M059J (cell line): Measurements from ENCODE around the gene LAIR1. TPM values are rescaled to one million over a fixed set of nuclear protein-coding genes. Genes with fewer than 3 reads are reported as not detected.
"Not testable (repeated sequence)": the region's sequence is repeated elsewhere in the genome, so short reads cannot be mapped to it uniquely, and the experiment has no call there.

Source experiments
- DNase-seq: peaks from one replicate; pipeline ENCODE4 v3.0.0-alpha.2; 2012; ENCODE audit warnings: low read depth
- total RNA-seq: library from RNA; depleted of rRNA; stranded (reverse); fragments of >200 nt; shearing (Covaris generic); gene quantifications from 2 replicates; pipeline ENCODE4 v1.2.3, GENCODE V29; 2014; rRNA removed

The LAIR1 gene, protein sequence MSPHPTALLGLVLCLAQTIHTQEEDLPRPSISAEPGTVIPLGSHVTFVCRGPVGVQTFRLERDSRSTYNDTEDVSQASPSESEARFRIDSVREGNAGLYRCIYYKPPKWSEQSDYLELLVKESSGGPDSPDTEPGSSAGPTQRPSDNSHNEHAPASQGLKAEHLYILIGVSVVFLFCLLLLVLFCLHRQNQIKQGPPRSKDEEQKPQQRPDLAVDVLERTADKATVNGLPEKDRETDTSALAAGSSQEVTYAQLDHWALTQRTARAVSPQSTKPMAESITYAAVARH
- total RNA-seq, result 0.15 TPM in 1 of 2 replicates, not detected in the other

DNA sequence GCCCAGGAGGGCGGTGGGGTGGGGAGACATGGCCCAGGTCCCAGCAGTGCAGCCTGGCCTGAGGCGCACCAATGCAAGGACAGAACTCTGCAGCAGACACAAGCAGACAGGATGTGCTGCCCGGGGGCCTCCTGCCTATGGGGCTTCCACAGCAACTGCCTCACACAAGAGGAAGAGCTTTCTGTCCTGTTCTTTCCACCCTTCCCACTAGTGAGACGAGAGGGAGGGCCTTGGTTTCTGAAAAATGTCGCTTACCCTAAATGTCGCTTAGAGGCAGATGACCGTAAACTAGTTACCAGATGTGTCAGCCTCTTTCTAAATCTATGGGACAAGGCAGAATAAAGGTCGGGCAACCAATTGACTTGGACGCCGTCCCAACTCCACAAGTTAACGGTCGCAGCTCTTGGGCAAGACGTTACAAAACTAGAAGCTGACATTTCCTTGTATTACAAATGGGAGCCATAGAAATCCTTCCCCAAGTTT lies at the start of gene LAIR1:
LAIR1 (minus strand) TSS at position 157 of the 483 bp plus-strand sequence; CDS start at position 30, 127 bp downstream.
- DNase-seq, result no peak

DNA sequence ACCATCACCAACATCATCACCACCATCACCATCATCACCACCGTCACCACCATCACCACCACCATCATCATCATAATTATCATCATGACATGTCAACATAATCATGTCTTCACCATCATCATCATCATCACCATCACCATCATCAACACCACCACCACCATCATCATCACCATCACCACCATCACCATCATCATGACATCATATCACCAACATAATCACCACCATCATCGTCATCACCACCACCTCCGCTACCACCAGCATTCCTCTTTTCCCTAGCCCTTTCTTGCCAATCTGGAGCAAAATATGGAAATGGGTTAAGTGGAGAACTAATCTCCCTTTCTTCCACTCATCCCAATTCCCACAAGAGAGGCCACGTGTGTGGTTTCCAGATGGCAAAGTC lies 49.4 kb upstream of the LAIR1 start:
- DNase-seq, result no peak

DNA sequence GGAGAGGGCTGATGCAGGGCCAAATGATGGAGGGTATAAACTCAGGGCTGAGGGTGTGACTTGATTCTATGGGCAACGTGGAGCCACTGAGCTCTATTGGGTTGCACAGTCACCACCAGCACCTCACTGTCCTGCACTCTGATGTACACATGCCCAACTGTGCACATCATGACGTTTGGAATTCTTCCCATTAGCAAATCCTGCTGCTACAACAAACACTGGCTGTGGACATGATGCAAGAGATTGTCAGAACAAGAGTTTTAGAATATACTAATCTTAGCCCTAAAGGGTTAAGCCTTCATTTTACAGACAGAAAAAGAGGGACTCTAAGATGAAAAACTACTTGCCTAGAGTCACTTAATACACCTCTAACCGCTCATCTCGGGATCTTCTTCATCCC lies 48.1 kb upstream of the LAIR1 start:
- DNase-seq, result no peak

DNA sequence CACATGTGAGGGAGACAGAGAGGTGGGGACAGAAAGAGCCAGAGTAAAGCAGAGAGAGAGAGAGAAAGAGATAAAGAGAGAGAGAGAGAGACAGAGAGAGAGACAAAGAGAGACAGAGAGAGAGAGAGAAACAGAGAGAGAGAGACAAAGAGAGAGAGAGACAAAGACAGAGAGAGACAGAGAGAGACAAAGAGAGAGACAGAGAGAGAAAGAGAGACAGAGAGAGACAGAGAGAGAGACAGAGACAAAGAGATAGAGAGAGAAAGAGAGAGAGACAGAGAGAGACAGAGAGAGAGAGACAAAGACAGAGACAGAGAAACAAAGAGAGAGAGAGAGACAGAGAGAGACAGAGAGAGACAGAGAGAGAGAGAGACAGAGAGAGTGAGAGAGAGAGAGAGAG lies 46.3 kb upstream of the LAIR1 start:
- DNase-seq, result no peak

DNA sequence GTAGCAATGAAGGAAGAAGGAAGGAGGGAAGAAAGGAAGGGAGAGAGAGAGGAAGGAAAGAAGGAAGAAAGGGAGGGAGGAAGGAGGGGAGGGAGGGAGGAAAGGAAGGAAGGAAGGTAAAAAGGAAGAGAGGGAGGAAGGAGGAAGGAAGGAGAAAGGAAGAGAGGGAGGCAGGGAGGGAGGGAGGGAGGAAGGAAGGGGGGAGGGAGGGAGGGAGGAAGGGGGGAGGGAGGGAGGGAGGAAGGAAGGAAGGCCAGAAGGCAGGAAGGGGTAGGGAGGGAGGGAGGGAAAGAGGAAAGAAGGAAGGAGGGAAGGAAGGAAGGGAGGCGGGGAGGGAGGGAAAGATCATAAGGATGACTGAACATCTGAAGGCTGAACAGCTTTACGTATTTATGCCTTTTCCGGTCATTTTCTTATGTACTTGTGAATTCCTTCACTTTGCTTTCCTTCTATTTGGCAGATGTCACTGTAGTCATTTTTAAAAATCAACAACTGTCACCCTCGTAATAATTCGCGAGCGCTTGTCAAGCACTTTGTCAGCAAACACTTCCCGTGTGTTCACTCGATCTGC lies 43.8 kb upstream of the LAIR1 start:
- no peak for DNase-seq

DNA sequence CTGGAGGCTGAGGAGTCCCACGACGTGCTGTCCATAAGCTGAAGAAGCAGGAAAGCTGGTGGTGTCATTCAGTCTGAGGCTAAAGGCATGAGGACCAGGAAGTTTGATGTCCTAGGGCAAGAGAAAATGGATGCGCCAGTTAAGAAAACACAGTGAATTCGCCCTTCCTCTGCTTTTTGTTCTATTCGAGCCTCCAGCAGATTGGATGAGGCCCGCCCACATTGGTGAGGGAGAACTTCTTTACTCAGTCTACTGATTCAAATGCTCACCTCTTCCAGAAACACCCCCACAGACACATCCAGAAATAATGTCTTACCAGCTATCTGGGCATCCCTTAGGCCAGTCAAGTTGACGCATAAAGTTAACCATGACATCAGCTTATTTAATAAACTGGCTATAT lies 43.0 kb upstream of the LAIR1 start:
- DNase-seq, result no peak

DNA sequence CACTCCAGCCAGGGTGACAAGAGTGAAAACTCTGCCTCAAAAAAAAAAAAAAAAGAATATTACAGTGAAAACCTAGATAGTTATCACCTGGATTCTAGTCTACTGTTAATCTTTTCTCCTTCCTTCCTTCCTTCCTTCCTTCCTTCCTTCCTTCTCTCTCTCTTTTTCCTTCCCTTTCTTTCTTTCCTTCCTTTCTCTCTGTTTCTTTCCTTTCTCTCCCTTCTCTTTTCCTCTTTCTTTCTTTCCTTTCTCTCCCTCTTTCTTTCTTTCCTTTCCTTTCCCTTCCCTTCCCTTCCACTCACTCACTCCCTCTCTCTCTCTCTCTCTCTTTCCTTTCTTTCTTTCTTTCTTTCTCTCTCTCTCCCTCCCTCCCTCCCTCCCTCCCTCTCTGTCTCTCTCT lies 40.9 kb upstream of the LAIR1 start:
- DNase-seq, result no peak

DNA sequence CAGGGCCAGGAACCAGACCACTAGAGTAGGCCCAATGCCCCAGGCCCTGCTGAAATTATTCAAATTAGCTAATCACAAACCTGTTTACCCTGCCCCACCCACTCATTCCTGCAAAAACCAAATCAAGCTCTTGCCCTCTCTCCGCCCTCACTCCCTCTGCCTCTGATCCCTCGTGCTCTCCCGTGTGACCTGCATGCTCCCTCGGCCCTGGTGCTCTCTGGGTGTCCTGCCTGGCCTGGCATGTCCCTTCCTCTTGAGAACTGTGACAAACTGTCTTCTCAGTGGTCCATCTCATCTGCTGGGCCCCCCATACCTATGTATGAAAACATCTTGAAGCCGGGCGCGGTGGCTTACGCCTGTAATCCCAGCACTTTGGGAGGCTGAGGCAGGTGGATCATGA lies 38.3 kb upstream of the LAIR1 start:
- DNase-seq, result no peak

DNA sequence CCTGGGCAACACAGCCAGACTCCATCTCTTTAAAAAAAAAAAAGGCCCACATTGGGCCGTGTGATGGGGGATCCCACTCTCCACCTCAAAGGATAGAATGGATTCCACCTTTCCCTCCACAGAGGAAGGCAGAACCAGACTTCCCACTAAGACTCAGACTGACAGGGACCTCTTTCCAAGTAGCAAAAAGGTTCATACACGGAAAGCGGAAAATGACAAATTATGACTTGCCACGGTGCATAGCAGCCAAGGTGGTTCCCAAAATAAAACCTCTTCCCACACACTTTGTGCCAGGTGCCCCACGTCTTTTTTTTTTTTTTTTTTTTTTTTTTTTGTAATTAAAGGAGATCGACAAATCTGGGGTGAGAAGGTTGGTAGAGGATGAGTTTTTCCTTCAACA lies 36.2 kb upstream of the LAIR1 start:
- no peak for DNase-seq

DNA sequence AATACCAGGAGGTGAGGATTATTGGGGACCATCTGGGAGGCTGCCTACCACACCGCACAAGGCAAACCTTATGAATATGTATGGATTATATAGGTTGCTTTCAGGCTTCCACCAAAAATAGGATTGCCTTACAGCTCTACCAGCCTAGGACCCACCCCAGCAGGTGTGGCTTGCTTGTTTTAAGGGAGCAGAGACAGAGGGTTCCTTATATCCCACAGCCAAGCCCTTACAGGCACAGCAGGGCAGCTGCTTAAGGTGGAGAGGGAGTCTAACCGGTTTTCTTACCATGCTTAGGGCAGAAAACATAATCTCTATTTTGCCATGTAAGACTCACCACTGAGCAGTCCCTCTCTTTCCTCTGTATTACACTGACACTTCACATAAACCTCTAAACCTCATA lies 34.5 kb upstream of the LAIR1 start:
- no peak for DNase-seq

DNA sequence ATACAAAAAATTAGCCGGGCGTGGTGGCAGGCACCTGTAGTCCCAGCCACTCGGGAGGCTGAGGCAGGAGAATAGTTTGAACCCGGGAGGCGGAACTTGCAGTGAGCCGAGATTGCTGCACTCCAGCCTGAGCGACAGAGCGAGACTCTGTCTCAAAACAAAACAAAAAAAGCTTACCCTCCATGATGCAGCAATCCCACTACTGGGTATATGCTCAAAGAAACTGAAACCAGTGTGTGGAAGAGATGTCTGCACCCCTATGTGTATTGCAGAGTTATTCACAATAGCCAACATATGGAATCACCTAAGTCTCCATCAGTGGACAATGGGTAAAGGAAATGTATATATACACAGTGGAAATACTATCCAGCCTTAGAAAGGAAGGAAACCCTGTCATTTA lies 31.0 kb upstream of the LAIR1 start:
- DNase-seq, result no peak

DNA sequence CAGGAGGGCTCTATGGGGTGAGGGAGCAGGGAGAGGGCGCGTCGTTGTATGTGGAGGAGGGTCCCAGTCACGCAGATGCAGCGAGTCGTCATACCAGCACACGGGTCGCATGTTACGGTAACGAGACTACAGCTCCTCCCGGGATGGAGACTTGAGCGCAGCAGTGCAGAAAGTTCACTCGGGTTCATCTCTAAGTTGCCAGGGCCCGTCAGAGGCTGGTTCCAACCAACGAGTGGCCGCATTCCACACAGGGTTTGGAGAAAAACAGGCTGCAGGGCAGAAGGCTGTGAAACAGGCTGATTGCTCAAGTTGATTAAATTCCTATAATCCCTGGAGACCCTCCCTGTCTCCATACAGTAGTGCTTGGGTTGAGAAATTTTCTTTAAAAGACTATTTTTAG lies 28.6 kb upstream of the LAIR1 start:
- no peak for DNase-seq

DNA sequence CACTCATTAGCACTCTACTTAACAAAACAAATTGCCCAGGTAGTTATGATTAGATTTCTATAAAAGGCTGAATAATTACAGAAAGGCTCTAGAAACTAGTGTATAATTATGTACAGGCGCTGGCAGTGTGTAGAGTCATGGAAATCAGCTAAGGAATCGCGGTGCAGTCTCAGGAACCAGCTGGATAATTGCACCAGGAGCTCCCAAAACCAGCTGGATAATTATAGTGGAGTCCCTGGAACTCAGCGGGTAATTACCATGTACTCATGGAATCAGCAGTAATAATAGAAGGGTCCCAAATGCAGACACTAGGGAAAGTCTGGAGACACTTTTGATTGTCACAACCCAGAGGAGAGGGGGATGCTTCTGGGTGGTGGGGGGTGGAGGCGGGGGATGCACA lies 27.4 kb upstream of the LAIR1 start:
- no peak for DNase-seq

DNA sequence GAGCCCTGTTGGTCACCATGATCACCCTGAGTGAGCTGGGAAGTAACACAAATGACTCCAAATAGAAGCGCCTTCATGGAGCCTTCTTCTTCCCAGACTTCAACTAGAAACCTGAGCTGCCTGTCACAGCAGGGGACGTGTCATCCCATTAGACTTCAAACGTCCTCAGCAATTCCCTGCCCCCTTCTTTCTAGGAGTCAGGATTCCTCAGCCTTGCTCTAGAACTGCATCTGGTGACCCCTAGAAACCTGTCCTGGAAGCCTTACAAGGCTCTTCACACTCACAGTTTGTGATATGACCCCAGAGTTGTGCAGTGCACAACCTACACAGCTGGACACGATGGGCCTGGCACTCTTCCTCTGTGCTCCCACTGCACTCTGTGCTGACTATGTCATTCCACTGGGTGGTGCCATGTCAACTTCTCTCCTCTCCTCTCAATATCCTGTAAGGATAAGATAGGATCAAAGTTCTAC lies 26.9 kb upstream of the LAIR1 start:
- DNase-seq, result no peak

DNA sequence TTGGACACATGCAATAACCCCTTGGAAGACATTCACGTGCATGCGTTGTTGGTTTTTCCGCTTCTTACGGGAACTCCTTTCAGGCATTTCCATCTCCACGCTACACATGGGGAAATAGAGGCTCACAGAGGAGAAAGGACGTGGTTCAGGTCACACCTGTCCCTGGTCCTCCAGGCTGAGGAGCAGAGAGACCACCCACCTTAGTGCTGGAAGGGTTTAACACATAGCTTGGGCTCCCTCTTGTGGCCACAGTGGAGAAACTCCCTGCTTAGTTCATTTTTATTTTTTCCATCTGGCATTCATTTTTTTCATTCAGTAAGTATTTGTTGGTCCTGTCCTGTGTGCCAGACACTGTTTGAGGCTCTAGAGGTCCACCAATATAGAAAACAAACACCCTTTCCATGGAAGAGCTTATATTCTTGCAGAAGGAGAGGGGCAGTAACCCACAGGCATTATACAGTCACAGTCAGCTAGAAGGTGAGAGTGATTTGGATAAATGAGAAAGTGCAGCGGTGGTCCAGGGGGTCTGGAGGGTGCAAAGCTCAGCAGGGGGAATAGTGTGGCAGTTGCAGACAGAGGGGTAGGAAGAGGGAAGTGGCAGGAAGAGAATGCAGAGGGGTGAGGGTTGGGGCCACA lies 26.3 kb upstream of the LAIR1 start:
- DNase-seq, result peak; percentile 50

DNA sequence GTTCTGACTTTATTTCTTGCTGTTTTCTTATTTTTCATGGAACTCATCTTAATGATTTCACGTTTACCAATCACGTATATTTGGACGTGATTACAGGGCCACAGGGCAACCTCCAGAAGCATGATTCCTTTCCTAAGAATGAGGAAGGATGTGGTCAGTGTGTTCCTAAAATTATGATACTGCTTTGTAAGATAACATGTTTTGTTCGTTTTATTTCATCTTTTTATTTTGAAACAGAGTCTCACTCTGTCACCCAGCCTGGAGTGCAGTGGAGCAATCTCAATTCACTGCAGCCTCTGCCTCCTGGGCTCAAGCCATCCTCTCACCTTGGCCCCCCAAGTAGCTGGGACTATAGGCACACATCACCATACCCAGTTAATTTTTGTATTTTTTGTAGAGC lies 24.8 kb upstream of the LAIR1 start:
- no peak for DNase-seq

DNA sequence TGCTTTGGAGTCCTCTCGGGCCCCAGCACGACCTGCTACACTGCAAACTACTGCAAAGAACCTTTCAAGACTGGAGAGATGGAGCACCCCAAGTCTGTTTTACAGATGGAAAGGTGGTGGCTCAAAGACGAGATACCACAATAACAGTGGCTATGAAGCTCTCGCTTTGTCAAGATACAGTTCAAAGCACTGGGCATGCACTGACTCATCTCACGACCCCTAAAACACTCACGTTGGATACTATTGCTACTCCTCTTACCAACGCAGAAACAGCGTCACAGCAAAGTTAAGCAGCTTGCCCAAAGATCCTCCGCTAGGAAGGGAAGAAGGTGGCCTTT lies 24.0 kb upstream of the LAIR1 start:
- peak; percentile 7 for DNase-seq

DNA sequence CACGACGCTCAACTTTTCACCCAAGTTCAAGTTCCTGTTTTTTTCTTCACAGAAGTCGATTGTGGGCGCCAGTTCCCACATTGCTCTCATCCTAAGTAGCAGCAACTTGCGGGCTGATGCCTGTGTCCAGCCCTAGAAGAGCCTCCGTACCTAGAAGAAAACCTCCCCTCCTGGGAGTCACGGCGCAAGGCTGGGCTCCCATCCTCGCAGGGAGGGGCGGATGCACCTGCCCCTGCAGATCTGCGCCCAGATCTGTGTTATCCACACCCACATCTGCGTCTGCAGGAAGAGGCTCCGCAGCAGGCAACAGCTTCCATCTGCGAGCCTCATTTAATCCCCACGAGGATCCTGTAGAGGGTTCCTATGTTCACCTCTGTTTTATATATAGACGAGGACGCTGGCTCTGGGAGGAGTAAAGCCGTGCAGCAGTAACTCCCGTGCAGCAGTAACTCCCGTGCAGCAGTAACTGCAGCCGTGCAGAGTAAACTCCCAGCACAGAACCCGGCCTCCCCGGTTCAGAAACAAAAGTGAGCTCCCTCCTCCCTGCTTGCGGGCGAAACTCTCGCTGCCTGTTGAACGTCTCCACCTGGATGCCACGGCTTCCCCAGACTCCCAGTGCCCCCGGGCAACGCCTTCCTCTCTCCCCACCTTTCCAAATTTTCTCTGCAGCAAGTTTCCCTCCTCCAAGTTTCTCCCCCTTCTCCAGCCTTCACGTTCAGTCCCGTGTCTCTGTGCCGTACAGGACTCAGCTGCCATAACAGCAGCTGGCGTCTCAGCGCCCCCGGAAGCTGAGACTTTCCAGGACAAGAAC lies 23.5 kb upstream of the LAIR1 start:
- no peak for DNase-seq

DNA sequence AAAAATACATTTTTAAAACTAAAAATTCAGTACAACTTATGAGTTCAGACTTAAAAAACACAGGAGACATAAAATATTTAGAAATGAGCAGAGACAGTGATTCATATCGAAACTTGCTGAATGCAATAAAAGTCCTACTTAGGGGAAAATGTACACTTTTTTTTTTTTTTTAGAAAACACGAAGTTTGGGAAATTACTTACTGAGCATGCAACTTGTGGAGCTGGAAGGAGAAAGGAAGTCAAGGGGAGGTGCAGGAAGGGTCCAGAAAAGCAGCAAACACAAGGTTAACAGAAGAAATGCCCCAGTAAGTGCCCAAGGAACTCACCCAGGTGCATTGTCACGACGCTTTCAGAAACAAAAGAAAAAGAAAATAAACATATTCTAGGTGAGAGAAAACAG lies 18.6 kb upstream of the LAIR1 start:
- DNase-seq, result no peak

DNA sequence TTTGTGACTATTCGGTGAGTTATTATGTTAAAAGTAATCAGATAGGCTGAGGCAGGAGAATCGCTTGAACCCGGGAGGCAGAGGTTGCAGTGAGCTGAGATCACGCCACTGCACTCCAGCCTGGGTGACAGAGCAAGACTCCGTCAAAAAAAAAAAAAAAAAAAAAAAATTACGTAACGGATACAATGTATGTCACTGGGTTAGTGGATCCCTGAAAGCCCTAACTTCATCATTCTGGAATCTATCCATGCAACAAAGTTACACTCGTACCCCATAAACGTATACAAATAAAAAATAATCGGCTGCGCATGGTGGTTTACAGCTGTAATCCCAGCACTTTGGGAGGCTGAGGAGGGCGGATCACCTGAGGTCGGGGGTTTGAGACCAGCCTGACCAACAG lies 17.3 kb upstream of the LAIR1 start:
- not testable (repeated sequence) for DNase-seq

DNA sequence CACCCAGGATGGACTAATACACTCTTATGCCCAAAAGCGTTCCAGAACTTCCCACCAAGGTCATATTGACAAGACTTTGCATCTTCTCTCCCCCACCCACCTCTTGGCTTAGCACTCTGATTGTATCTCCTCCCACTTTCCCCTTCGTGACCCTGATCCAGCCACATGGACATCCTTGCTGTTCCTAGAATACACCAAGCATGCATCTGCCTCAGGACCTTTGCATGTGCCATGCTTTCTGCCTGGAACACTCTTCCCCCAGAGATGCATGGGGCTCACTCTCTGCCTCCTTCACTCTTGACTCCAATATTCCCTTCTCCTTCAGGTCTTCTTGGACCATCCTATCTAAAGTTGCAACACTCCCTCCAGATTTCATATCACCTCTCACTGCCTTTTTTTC lies 16.2 kb upstream of the LAIR1 start:
- no peak for DNase-seq

DNA sequence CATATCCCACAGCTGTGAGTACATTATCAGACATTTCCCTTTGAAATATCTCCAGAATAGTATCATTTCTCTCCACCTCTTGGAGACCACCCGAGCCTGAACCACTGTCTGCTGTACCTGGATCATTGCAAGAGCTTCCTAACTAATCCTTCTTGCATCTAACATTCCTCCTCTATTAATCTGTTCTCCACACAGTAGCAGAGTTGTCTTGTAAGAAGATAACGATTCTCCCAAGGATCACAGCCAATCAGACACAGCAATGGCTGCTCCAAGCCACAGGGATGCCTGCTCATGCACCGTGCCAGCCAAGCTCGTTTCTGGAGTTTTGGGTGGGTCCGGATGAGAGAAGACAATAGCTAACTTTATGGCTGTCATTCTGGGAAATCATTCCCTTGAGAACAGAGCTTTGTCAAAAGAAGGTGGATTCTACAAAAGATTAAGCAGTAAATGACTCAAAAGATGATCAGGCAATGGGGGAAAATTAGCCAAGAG lies 14.5 kb upstream of the LAIR1 start:
- DNase-seq, result no peak
